Stimulated activated CD4-positive, alpha-beta T cell treated with anti-CD3 and anti-CD28 coated beads, Interleukin-12 subunit alpha, Interleukin-12 subunit beta, amount 100 ng/mL, for 48 hours (primary cell): Measurements from ENCODE around the gene ATG3.
"Not testable (repeated sequence)": the region's sequence is repeated elsewhere in the genome, so short reads cannot be mapped to it uniquely, and the experiment has no call there.

Source experiments
- DNase-seq, 3 donors: peaks; one replicate each; pipeline ENCODE4 v3.0.0-alpha.2; 2020; ENCODE audit warnings: low read depth in 2 of 3, low spot score in 1 of 3

ATG3 gene

DNA sequence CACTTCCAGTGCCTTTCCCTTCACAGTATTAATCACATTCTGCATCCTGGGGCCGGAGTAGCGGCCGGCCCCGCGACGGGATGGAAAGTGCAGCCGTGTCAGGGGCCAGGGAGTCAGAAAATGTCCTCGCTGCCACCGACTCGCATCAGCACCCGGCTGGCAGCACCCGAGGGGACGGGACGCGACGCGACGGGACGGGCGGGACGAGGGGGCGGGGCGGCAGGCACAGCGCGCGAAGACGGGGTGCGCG is 353 bp downstream of the ATG3 start:
- peak in 1 of 3 donors; percentile 75 for DNase-seq

DNA sequence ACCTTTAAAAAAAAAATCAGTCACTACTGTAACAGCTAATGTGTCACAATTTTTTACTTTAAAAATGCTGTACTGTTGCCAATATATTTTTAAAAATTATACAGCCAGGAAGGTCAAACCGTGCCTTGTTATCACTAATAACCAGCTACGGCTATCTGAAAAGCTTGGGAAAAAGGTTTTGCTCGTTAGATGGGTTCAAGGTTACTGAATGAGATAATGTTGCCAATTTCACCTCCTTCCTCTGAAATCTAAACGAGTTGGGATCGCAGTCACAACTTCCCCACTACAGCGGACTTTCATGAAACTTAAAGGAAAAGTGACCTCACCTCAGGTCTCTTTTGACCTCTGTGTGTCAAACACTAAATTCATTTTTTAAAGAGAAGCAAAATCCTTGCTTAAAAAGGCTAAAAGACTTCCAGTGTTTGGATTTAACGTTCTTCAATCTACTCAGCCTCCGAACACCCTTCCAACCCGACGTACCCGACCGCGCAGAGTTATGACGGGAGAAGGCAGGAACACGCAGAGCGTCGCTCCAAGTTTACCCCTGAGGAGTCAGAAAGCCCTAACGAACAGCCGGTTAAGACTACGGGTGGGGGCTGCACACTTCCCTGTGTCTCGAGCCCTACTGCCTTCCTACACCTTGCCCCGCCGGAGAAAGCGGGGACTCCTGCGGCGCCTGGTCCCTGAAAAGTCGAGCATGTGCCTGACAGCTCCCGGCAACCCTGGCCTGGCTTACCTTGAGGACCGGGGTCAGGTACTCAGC is 860 bp downstream of the ATG3 start:
- peak; percentile 60 to 66 (median 62) for DNase-seq

DNA sequence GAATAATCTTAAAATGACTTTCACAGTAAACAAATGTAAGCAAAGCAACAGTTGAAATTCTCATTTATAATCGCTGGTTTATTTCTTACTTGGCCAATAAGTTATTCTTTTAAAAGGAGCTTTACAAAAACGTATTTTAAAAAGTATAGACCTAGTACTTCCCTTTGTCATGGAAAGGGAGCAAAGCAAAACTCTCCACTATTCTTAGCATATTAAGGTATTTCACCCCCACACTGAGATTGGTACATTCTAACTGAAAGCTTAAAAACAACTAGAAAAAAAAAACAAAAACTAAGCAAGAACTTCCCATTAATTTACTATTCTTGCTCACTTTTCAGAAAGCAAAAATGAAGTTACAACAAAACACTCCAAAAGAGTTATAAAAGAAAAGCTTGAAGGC is 1.5 kb downstream of the ATG3 start:
- no peak for DNase-seq

DNA sequence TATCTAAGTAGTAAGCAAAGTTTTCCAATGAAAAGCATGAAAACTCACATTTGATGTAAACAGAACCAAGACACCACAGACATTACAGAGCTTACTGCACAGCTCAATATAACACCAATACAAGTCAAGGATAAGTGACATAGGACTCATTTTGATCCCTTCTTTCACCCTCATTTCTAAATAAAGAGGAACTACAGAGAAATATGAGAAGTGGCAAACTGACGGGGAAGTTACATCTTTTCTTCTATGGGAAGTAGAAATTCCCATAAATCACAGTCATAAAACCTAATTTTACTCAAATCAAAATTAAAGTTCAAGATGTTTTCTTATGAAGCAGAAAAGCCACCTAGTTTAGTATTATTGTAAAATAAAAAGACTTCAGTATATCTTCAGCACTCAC is 3.8 kb downstream of the ATG3 start:
- DNase-seq = no peak

DNA sequence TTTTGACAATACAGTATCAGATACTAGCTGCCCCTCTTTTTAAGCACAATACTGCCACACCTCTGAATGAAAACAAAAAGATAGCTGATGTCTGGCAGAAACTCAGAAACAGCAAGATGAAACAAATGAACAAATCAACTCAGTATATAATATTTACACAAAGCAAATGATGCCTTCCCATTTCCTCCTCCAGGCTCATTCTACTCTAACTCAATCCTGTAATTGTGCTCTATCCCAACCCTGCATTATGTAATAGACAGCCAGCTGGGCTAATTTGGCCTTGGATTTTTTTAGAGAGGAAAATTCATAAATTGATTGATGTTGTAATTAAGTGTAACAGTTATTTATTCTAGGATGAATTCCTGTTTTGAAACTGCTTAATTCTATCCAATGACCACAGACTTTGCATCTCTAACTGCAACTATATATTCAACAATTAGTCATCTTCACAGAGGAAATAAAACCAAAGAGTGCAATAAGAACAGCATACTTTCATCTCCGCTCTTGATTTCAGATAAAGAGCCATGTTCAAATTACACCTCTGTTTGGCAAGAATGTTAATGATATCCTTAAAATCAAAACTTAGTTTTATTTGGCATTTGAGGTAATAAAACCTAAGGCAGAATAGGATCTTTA is 6.1 kb downstream of the ATG3 start:
- no peak for DNase-seq

DNA sequence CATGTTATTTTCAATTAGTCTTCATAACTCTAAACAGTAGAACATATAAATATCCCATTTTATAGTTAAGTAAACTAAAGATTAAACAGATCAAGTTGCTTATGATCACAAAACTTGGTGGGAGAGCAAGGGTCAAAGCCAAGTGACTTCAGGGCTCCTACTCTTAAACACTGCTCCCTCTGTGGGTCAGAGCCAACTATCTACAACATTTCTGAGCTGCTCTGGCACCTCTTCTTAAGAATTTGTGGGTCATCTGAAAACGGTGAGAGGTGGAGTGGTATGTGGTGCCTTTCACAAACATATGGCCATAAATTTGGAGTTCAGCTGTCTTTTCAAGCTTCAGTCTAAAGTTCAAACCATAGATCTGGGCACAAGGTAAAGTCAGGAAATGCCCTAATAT is 10.9 kb downstream of the ATG3 start:
- DNase-seq = no peak

DNA sequence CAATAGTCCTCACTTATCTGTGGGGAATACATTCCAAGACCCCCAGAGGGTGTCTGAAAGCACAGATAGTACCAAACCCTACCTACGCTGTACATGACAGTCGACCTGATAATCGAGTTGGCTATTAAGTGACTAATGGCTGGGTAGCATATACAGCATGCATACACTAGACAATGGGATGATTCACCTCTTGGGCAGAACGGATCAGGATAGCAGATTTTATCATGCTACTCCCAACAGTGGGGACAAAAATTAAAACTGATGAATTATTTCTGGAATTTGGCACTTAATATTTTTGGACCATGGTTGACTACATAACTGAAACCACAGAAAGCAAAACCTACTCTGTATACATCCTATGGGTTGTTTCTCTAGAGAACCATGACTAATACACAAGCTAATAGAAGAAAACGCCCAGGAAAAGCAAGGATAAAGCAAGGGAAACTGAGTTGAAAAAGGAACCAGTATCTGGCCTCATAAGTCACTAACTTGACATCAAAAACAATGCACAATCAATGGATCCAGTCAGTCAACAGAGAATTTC is 15.5 kb downstream of the ATG3 start:
- no peak for DNase-seq

DNA sequence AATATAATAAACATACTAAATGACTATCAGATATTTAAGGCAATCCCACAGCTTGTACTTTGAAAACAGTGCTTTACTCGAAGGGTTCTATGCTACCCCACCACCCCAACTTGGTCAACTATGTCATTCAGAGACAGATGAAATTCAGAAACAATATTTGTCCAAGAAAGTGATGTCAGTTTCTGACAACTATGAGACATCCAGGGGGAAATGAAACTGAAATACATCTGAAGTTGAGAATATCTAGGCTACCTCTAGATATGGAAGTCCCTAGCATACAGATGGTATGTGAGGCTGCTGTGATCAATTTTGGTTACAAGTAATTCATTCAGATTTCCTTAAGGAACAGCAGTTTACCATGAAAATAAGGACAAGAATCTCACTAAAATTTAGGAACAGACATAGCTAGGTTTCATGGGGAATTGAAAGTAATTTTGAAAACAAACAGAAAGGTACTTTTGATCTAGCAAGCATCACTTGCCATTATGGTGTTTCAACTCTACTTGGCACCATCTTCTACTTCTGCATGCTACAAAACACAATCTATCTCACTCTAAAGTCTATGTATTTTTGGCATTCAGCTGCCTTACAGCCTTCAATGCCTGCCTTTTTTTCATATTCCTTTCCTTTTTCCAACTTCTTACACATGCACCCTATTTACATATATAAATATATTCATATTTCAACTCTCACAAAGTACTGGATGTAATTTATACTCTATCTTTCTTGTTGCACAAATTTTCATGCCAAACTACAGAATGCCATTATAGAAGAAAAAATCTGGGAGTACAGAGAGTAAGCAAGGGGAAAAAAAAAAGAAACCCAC is 21.7 kb downstream of the ATG3 start:
- no peak for DNase-seq

DNA sequence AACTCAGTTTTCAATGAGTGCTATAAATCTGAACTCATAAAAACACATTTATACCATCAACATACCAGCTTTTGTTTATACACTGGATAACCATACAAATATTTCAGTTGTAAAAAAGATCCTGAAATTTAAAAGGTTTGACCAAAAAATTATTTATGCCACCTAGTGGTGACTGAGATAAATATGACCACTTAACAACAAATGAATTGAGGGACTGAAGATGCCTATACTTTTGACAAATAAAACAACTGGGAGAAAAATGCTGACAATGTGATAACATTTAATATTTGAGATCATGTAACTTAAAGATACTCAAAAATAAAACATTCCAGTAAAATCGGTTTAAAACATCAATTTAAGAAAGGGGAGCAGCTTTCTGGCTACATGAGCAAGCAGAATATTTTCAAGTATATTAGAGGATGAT is 30.4 kb downstream of the ATG3 start:
- DNase-seq = no peak

DNA sequence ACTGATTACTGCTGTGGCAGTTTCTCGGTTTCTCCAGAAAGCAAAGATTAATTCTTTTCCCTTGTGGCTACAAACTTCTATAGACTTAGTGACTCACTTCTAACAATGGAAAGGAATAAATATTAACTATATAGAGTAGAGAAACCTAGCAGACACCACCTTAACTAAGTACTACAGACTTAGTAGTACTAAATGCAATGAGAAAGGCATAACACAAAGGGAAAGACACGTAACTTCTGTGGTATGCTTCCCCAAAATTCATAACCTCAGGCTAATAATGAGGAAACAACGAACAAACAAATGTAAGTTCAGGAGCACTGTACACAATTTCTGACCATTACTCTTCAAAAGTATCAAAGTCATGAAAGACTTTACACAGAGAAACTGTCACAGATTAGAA is 31.2 kb downstream of the ATG3 start:
- no peak for DNase-seq

DNA sequence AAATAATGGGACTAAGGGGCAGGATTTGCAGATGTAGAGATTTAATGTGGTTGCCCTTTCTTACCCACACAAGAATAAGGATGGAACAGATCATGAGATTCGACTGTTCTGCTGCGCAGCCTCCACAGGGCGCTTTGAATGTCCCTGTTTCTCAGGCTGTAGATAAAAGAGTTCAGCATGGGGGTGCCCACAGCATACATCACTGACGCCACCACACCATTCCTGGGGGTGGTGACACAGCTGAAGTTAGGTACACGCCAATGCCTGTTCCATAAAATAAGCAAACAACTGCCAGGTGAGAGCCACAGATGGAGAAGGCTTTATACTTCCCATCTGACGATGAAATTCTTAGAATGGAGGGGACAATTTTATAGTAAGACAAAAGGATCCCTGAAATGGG is 37.6 kb downstream of the ATG3 start:
- not testable (repeated sequence) for DNase-seq

DNA sequence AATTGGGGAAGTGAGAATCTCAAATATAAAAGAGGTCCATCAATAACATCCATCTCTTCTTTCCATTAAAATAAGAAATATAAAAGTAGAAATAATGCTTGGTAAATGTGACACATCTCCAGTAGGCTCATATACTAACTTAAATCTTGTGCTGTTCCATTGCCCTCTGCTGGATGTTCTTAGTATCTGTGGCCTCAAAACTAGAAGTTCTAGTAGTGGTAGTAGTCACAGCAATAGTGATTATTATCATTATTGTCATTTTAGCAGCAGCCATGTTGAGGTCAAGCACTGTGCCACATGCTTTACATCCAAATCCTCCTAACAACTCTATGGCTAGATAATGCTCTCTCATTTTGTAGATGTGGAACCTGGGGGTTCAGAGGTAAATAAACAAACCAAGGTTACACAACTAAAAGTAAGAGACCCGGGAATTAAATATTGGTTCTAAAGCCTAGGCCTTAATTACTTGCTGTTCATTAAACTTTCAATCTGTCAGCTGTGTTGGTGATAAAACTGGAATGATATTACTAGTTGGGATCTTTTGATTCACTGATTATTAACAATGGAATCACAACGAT is 42.2 kb downstream of the ATG3 start:
- peak in 1 of 3 donors; percentile 36 for DNase-seq

DNA sequence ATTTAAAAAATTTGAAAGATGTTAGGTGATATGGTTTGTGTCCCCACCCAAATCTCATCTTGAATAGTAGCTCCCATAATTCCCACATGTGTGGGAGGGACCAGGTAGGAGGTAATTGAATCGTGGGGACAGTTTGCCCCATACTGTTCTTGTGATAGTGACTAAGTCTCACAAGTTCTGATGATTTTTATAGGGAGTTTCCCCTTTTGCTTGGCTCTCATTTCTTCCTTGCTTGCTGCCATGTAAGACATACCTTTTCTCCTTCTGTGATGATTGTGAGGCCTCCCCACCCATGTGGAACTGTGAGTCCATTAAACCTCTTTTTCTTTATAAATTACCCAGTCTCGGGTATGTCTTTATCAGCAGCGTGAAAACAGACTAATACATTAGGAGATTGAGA is 42.8 kb downstream of the ATG3 start:
- DNase-seq = not testable (repeated sequence)

DNA sequence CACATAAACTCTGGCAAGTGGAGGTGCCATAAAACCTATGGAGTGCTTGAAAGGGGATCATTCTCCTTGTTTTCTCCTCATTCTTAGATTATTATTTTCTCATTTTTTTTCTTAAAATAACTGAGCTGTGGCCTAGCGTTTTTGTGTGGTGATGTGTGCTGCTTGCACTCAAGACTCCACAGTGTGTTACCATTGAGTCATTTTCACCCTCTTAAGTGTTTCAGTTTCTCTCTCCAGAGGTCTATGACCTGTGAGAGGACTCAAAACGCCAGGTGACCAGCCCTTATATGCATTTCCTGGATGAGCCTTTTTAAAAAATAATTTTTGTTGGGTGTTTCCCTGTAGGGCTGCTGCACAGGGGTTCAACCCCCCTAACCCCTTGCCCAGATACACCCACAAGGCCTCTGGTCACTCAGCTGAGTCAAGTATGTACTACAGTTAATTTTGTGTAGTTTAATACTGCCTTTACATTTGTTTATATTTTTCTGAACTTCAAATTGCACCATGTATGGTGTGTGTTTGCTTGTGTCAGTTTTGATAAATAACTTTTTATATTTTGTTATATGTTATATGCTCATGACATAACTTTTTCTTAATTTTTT is 47.1 kb downstream of the ATG3 start:
- DNase-seq = no peak

DNA sequence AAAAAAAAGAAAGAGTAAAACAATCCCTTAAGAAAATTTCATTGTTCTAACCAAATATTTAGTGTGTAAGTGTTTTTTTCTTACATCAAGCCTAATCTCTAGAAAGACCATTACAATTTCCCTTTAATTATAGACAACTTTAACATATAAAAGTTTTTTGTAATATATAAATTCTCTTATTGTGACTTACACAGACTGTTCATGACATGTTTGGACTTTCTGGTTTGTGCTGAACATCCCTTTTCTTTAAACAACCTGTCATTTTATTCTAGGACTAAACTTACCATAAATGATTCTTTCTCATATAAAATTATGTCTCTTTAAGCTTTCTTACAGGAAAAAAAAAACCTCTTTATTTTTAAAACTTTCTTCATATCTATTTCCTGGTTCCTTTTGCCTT is 49.4 kb downstream of the ATG3 start:
- DNase-seq = no peak

DNA sequence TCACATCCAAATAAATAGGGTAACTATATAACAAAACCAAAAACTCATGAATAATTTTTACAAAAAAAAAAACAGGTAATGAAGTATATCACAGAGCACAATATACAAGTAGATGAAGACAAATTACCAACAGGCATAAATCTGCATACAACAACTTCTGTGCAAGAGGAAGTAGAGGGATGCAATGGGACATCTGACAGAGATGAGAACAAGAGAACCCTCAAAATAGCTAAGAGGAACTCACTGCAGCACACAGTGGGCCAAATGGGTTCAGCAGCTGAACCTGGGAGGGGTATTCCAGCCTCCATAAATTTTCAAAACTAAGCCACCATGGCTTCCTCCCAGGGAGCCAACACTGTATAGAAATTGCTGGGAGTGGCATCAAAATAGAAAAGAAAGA is 52.9 kb downstream of the ATG3 start:
- DNase-seq = no peak

DNA sequence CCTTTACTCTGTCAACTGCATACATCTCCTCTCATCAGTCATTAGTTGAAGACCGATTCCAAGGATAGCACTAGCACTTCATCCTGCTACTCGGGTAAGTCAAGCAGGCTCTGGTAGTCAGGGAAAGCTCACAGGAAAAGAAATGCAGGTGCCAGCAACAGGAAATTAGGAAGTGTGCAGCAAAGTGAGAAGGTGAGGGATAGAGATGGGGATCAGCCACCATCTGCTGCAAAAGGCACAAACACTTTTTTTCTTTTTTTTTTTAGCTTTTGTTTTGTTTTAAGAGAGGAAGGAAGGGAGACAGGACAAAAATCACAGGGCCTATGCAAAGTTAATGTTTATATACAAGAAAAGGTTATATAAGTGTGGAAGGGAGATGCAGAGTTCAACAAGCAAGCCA is 53.5 kb downstream of the ATG3 start:
- no peak for DNase-seq

DNA sequence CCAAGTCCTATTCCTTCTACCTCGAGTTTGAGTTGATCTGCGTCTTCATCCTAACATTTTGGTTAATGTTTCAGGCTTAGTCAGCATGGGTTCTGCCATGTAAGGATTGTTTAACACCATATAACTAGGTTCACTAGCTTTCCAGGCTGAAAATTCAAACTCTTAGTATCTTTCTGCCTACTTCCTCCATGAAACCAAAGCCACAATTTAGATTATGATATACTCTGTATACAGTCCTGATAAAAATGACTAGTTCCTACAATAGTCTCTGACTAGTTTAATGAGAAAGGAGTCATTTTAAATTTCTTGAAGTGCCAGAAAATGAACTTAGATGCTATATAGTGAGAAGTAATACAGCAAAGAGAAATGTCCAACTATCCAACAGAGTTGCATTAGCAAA is 55.9 kb downstream of the ATG3 start:
- DNase-seq = no peak

DNA sequence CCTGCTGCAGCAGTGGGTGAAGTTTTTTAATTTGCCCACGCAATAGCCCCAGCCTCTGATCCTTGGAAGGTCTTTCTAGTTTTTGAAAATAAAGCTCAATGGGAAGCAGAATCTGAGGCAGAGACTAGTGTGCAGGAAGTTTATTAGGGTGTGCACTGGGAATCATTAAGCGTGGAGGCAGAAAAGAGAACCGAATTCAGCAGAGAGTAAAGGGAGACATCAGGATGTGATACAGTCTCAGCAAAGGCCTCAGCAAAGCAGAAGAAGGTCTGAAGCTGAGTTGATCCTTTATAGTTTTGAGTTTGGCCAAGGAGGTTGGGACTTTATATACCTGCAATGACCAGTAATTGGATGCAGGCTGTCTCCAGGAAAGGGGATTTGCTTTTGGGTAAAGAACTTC is 57.6 kb downstream of the ATG3 start:
- DNase-seq = no peak

DNA sequence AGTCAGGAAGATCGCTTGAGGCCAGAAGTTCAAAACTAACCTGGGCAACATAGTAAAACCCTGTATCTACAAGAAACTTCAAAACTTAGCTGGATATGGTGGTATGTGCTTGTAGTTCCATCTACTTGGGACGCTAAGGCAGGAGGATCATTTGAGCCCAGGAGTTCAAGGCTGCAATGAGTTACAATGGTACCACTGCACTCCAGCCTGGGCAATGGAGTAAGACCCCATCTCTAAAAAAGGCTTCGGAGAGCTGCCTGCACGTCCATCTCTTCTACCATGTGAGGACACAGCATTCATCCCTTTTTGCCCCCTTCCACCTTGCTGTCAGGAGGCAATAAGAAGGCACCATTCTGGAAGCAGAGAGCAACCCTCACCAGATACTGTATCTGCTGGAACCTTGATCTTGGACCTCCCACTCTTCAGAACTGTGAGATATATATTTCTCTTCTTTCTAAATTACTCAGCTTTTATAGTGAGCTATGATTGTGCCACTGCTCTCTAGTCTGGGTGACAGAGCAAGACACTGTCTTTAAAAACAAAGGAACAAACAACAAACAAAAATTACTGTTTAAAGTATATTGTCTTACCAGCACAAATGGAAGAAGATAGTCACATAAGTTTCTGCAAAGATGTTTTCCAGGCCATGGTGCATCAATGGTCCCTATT is 58.3 kb downstream of the ATG3 start:
- no peak for DNase-seq

DNA sequence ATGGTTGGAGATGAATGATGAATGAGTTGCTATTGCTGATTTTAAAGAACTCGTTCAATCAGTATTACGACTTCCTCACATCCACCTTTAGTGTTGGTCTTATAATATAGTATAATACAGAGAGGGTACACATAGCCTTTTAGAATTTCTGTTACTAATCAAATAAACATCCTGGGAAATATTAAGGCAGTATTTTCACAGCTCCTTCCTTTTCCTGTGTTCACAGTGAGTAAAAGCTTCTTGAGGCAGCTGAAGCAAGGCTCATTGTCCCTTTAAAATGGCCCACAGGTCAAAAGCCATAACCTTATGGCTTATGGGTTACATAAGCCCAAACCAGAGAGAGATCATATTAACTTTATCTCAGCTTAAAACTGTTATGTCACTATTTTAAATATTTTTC is 61.1 kb downstream of the ATG3 start:
- no peak for DNase-seq
